Sigmoid colon (tissue), 7 donors: ENCODE measurements around the gene ZNF648. TPM values are rescaled to one million over a fixed set of nuclear protein-coding genes. Genes with fewer than 3 reads are reported as not detected.

Source experiments
- DNase-seq: peaks from one replicate; pipeline ENCODE4 v3.0.0-alpha.2; 2019
- H3K27ac ChIP-seq, 4 donors: fragments of 200-600 bp; sonication (generic); one replicate each; pipeline ENCODE4 v1.5.1; 2016 to 2019; ENCODE audit warnings: mild to moderate bottlenecking in 1 of 4
- H3K27me3 ChIP-seq, 3 donors: fragments of 200-600 bp; sonication (generic); one replicate each; pipeline ENCODE4 v1.5.1; 2019; ENCODE audit warnings: mild to moderate bottlenecking in 1 of 3
- H3K36me3 ChIP-seq, 4 donors: fragments of 200-600 bp; sonication (generic); one replicate each; pipeline ENCODE4 v1.5.1; 2016 to 2019
- H3K4me1 ChIP-seq, 4 donors: fragments of 200-600 bp; sonication (generic); one replicate each; pipeline ENCODE4 v1.5.1; 2017 to 2019
- H3K4me3 ChIP-seq, 4 donors: fragments of 200-600 bp; sonication (generic); one replicate each; pipeline ENCODE4 v1.5.1; 2017 to 2019; ENCODE audit warnings: mild to moderate bottlenecking in 2 of 4, moderate library complexity in 1 of 4
- H3K9me3 ChIP-seq, 4 donors: fragments of 200-600 bp in 3 of 4; sonication (generic) in 3 of 4; one replicate each; pipeline versions ENCODE4 v1.5.1 to v1.6.1; 2013 to 2019
- EP300 ChIP-seq, 4 donors: sonication (generic); formaldehyde crosslinking; IDR thresholded peaks; one replicate each; pipeline ENCODE4 v1.6.1; 2017; ENCODE audit warnings: antibody characterized with exemption in 4 of 4
- POLR2A ChIP-seq, 2 donors: fragments of 450-650 bp; IDR thresholded peaks; one replicate each; pipeline ENCODE4 v1.6.1; 2016; ENCODE audit warnings: antibody characterized with exemption in 2 of 2, mild to moderate bottlenecking in 2 of 2, moderate library complexity in 2 of 2
- POLR2AphosphoS5 ChIP-seq, 4 donors: sonication (generic); formaldehyde crosslinking; IDR thresholded peaks; one replicate each; pipeline ENCODE4 v1.6.1; 2017; ENCODE audit warnings: antibody characterized with exemption in 4 of 4
- WGBS, 2 donors: extraction: QIAGEN DNeasy Blood & Tissue Kit; methylation state at CpG; one replicate each; pipeline ENCODE4 v1.1.7; 2013; 5-methylcytosine and 5-hydroxymethylcytosine counted together
- intact Hi-C: fragments of 100-400 bp; cut with DNase I; formaldehyde crosslinking; loops from one replicate; pipeline ENCODE4 v1.15.1; 2023
- polyA plus RNA-seq, 3 donors: library from polyadenylated mRNA; stranded (reverse); fragments of 200-250 nt; gene quantifications; one replicate each; pipeline ENCODE4 v1.2.3, GENCODE V29; 2013
- total RNA-seq, 4 donors: library from RNA; depleted of rRNA; stranded (reverse); fragments of >200 nt; gene quantifications; one replicate each; pipeline ENCODE4 v1.1.0, GENCODE V29; 2016
- TF ChIP-seq, protein P1 (sequence below), 4 experiments: fragments of 450-650 bp in 3 of 4; fragments of 200-600 bp in 1 of 4; IDR thresholded peaks; one replicate each; pipeline ENCODE4 v1.5.1; 2016 to 2019; ENCODE audit warnings: antibody characterized with exemption in 4 of 4, mild to moderate bottlenecking in 3 of 4, moderate library complexity in 2 of 4
- donor health status: healthy with polysubstance abuse.
- donor health status: Bipolar disorder and iron deficiency.
- donor health status: healthy.

The ZNF648 gene
- total and polyA plus RNA-seq, 7 donors = under 0.01 to 0.04 TPM; not detected in 5

DNA sequence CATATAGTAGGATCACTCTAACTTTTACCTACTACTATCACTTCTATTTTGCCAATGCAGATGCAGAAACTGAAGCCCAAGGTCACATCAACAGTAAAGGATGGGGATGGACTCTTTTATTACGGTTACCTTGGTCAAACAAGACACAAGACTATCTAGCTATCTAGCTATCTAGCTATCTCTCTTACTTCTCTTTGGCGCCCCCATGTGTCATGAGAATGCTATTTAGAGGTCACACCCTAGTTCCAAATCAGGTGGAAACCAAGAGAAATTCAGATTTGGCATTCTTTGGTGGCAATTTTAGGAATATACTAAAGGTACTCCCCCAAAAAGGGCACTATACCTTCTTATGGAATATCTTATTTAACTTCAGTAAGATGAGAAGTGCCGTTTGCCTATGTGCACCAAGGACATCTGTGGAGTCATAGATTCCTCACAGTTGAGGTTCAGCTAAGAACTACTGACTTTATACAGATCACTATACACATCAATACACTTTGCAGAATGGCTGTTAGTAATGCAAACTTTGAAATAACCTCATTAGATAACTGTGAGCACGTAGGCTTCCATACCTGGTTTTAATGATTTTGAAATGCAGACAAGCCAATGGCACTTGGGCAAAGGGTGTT lies 6.7 kb downstream of the ZNF648 start:
- intact Hi-C loops = loop anchor here (10.0 kb wide), 1 partner anchor 580 kb away; no protein-coding TSS in a partner anchor
- 26 to 42% methylated on average over 4 of the region's 4 CpGs for WGBS, 2 donors
- H3K36me3 ChIP-seq = no peaks in the 10 kb centered on the region
- no peak overlapping the region for H3K4me3 ChIP-seq
- H3K4me1 ChIP-seq = no peaks in the 10 kb centered on the region
- TF ChIP-seq, protein P1, sequence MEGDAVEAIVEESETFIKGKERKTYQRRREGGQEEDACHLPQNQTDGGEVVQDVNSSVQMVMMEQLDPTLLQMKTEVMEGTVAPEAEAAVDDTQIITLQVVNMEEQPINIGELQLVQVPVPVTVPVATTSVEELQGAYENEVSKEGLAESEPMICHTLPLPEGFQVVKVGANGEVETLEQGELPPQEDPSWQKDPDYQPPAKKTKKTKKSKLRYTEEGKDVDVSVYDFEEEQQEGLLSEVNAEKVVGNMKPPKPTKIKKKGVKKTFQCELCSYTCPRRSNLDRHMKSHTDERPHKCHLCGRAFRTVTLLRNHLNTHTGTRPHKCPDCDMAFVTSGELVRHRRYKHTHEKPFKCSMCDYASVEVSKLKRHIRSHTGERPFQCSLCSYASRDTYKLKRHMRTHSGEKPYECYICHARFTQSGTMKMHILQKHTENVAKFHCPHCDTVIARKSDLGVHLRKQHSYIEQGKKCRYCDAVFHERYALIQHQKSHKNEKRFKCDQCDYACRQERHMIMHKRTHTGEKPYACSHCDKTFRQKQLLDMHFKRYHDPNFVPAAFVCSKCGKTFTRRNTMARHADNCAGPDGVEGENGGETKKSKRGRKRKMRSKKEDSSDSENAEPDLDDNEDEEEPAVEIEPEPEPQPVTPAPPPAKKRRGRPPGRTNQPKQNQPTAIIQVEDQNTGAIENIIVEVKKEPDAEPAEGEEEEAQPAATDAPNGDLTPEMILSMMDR (IDR thresholded peaks at IDR 0.05) = peak in 2 of 4 experiments; percentile 16 to 35
- no peak for TF ChIP-seq EP300 (IDR thresholded peaks at IDR 0.05)
- no peak for TF ChIP-seq POLR2AphosphoS5 (IDR thresholded peaks at IDR 0.05)
- H3K9me3 ChIP-seq = no peaks in the 10 kb centered on the region
- H3K27me3 ChIP-seq = peaks cover 0 to 24% (median 7%) of the 10 kb centered on the region in 3 donors
- H3K27ac ChIP-seq = no peak overlapping the region
- no peak for DNase-seq

DNA sequence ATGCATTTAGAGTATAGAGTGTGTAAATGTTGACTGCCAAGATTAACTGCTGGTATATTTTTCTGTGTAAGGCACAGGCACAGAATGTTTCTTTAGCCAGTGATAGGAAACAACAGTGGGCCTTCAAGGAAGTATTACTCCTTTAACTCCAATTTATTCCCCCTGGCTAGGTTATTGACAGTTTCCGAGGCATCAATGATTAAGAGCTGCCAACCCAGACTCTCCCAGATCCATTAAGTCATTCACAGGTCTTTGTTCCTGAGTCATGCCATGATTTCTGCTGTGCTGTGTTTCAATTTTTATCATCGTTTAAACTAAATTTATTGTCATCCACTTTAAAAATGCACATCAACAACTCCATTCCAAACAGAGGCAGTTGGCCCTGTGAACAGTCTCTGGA lies 9.2 kb downstream of the ZNF648 start:
- Histone ChIP-seq H3K27ac (no peak overlapping the region), H3K4me1 (no peaks in the 10 kb centered on the region), H3K27me3 (peaks cover 0 to 10% (median 7%) of the 10 kb centered on the region in 3 donors), H3K4me3 (no peak overlapping the region), H3K9me3 (no peaks in the 10 kb centered on the region), H3K36me3 (no peaks in the 10 kb centered on the region)
- TF ChIP-seq, protein P1 (IDR thresholded peaks at IDR 0.05) = no peak
- TF ChIP-seq POLR2A (IDR thresholded peaks at IDR 0.05) (no peak), POLR2AphosphoS5 (IDR thresholded peaks at IDR 0.05) (no peak)
- no peak for DNase-seq
- 85 to 91% methylated on average over 2 of the region's 2 CpGs for WGBS, 2 donors
- intact Hi-C loops = loop anchor here (10.0 kb wide), 1 partner anchor 578 kb away; no protein-coding TSS in a partner anchor

DNA sequence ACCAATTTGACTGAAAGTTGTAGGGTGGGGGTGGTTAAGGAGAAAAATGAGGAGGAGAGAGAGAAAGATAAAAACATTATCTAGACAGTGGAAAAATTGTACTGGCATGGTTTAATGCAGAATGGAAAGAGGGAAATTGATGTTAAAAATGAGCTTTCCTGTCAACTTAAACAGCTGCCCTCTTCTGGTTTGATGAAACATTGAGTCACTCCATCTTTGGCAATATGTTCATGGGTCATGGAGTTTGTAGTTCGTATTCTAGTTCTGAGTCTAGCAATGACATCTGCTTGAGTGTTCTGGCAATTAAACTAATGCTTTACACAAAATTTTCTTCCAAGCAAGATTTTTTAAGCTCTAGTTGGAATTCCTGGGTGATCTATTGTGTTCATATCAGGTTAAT lies 9.6 kb downstream of the ZNF648 start:
- Histone ChIP-seq H3K27ac (no peak overlapping the region), H3K4me1 (no peaks in the 10 kb centered on the region), H3K9me3 (no peaks in the 10 kb centered on the region), H3K36me3 (no peaks in the 10 kb centered on the region), H3K27me3 (peaks cover 0 to 5% (median 4%) of the 10 kb centered on the region in 3 donors), H3K4me3 (no peak overlapping the region)
- TF ChIP-seq POLR2AphosphoS5 (IDR thresholded peaks at IDR 0.05) = no peak
- no peak for TF ChIP-seq POLR2A (IDR thresholded peaks at IDR 0.05)
- TF ChIP-seq, protein P1 (IDR thresholded peaks at IDR 0.05) = no peak
- no peak for TF ChIP-seq EP300 (IDR thresholded peaks at IDR 0.05)
- intact Hi-C loops = loop anchor here (10.0 kb wide), 1 partner anchor 577 kb away; no protein-coding TSS in a partner anchor
- WGBS, 2 donors = 69 to 74% methylated on average over 1 of the region's 1 CpG
- no peak for DNase-seq

DNA sequence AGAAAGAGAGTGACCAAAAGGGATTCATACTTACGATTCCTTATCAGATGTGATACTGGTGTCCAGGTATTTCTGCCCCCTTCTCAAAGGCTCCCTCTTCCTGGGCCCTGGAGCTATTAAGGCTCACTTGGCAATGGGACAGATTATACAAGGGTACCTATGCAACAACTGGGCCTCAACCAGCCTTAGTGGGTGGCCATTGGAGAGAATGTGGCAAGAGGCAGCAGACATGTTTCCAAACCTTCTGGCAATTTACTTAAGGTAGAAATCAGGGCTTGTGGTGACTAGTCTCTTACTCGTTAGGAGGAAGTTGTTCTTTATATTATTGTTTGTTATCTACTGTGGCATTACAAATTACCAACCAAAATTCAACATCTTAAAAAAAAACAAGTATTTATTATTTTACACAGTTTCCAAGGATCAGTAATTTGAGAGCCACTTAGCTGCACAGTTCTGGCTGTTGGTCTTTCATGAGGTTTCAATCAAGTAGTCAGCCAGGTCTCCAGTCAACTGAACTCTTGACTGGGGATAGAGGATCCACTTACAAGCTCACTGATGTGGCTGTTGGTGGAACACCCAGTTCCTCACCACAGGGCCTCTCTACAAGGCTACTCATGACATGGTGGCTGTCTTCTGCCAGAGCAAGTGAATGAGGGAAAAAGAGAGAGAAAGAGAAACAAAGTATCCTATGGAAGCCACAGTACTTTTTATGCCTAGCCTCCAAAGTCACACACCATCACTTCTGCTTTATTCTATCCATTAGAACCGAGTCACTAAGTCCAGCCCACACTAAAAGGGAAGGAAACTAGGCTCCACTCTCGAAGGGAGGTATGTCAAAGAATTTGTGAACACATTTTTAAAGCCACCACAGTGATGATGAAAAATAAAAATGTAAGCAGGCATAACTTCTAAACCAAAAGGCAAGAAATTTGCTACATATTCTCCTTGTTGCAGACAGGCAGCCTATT lies 10.7 kb downstream of the ZNF648 start:
- TF ChIP-seq POLR2A (IDR thresholded peaks at IDR 0.05) = no peak
- TF ChIP-seq POLR2AphosphoS5 (IDR thresholded peaks at IDR 0.05) = no peak
- no peak for TF ChIP-seq EP300 (IDR thresholded peaks at IDR 0.05)
- TF ChIP-seq, protein P1 (IDR thresholded peaks at IDR 0.05) = no peak
- intact Hi-C loops = loop anchor here (10.0 kb wide), 1 partner anchor 576 kb away; no protein-coding TSS in a partner anchor
- no peak for DNase-seq
- Histone ChIP-seq H3K4me1 (no peaks in the 10 kb centered on the region), H3K4me3 (no peak overlapping the region), H3K36me3 (no peaks in the 10 kb centered on the region), H3K9me3 (no peaks in the 10 kb centered on the region), H3K27ac (no peak overlapping the region), H3K27me3 (no peaks in the 10 kb centered on the region)
- 63 to 73% methylated on average over 4 of the region's 4 CpGs for WGBS, 2 donors
